HepG2 (cell line): ENCODE data around the gene RAD52. TPM values are rescaled to one million over a fixed set of nuclear protein-coding genes. Genes with fewer than 3 reads are reported as not detected.

Experiments
- ATAC-seq: fragments of 200-7000 bp; cut with Tn5 transposase; 3 replicates; pipeline ENCODE4 v1.9.1; 2020; ENCODE audit warnings: mild to moderate bottlenecking, moderate library complexity
- BruUV-seq: library from RNA; stranded (reverse); fragments of 400-500 nt; replicated peaks from 2 replicates; lab custom pipeline; 2021; lab: Mats Ljungman, UMichigan
- CTCF ChIA-PET: fragments of 300-600 bp; formaldehyde crosslinking; extraction: SDS; loops from one replicate; lab custom pipeline; 2021; ENCODE audit warnings: low total read pairs, inconsistent platforms, low intra/inter-chr PET ratio; lab: Yijun Ruan, JAX
- POLR2A ChIA-PET: fragments of 350-600 bp; sonication (Branson Sonifier 250); formaldehyde crosslinking; loops from one replicate; lab custom pipeline; 2020; ENCODE audit warnings: antibody characterized with exemption, inconsistent platforms; lab: Yijun Ruan, JAX
- DNase-seq: peaks from one replicate; pipeline ENCODE4 v3.0.0-alpha.2; 2015; ENCODE audit warnings: low spot score
- FAIRE-seq: peaks from 3 replicates; lab custom pipeline; 2011; peaks lifted over from hg19 to GRCh38; lab: Jason Lieb, UNC
- H2AFZ ChIP-seq: one replicate; pipeline ENCODE4 v1.6.1; 2011; ENCODE audit warnings: low read length, inconsistent platforms
- H3K27ac ChIP-seq: fragments of 300-600 bp; 3 replicates; pipeline ENCODE4 v1.8.0; 2011; ENCODE audit warnings: mixed run types, mild to moderate bottlenecking, mixed read lengths, low read length, inconsistent platforms; ENCODE audit not compliant: insufficient read depth; ENCODE audit errors: extremely low read length
- H3K27me3 ChIP-seq, 2 experiments: fragments of 200-600 bp in 1 of 2; 2 replicates in 1 of 2; 3 replicates in 1 of 2; pipeline versions ENCODE4 v1.6.0 to v1.8.0; 2011; ENCODE audit warnings: low read length in 2 of 2, mild to moderate bottlenecking in 2 of 2, moderate library complexity in 2 of 2, inconsistent platforms in 1 of 2; ENCODE audit not compliant: insufficient read depth in 2 of 2, control insufficient read depth in 1 of 2
- H3K36me3 ChIP-seq, 2 experiments: fragments of 200-600 bp in 1 of 2; replicated peaks in 1 of 2; 2 replicates in 1 of 2; 3 replicates in 1 of 2; pipeline versions ENCODE4 v1.5.1 to v1.8.0; 2011; ENCODE audit warnings: low read length in 2 of 2, inconsistent platforms in 1 of 2; ENCODE audit not compliant: insufficient read depth in 2 of 2, control insufficient read depth in 1 of 2
- H3K4me1 ChIP-seq: 2 replicates; pipeline ENCODE4 v1.5.1; 2012; ENCODE audit warnings: low read length, inconsistent platforms; ENCODE audit not compliant: insufficient read depth
- H3K4me2 ChIP-seq: 2 replicates; pipeline ENCODE4 v1.6.0; 2011; ENCODE audit warnings: low read depth, low read length, inconsistent platforms
- H3K4me3 ChIP-seq, 3 experiments: fragments of 200-600 bp in 1 of 3; sonication (generic), shearing (Covaris generic) in 1 of 3; replicated peaks in 1 of 3; 2 replicates each; pipeline ENCODE4 v1.5.1; 2011 to 2016; ENCODE audit warnings: low read length in 3 of 3, inconsistent platforms in 2 of 3, low read depth in 2 of 3, mild to moderate bottlenecking in 2 of 3, control low read depth in 1 of 3, mixed read lengths in 1 of 3; ENCODE audit not compliant: insufficient read depth in 1 of 3
- H3K79me2 ChIP-seq: one replicate; pipeline ENCODE4 v1.6.1; 2011; ENCODE audit warnings: low read length, inconsistent platforms; ENCODE audit not compliant: insufficient read depth
- H3K9ac ChIP-seq: 2 replicates; pipeline ENCODE4 v1.6.0; 2011; ENCODE audit warnings: mild to moderate bottlenecking, low read depth, low read length, inconsistent platforms; ENCODE audit not compliant: insufficient read depth
- H3K9me3 ChIP-seq: 2 replicates; pipeline ENCODE4 v1.5.1; 2012; ENCODE audit warnings: mild to moderate bottlenecking, low read length
- H4K20me1 ChIP-seq: 2 replicates; pipeline ENCODE4 v1.6.0; 2011; ENCODE audit warnings: inconsistent platforms, mild to moderate bottlenecking, low read length, moderate library complexity; ENCODE audit not compliant: insufficient read depth
- MAFF ChIP-seq: IDR thresholded peaks from 2 replicates; pipeline ENCODE4 v1.6.1; 2011; ENCODE audit warnings: low read depth, low read length, improper control_type of control experiment
- MAFK ChIP-seq, 2 experiments: IDR thresholded peaks in 1 of 2; conservative IDR thresholded peaks in 1 of 2; 2 replicates each; pipeline ENCODE4 v1.6.1; 2011; ENCODE audit warnings: improper control_type of control experiment in 2 of 2, low read length in 2 of 2
- MTERF4 ChIP-seq: sonication (generic); formaldehyde crosslinking; IDR thresholded peaks from 2 replicates; pipeline ENCODE4 v1.8.0; 2023; ENCODE audit warnings: mild to moderate bottlenecking, missing genetic modification reagents
- STAT6 ChIP-seq: sonication (generic); formaldehyde crosslinking; IDR thresholded peaks from 2 replicates; pipeline ENCODE4 v1.4.0; 2020; ENCODE audit warnings: missing genetic modification reagents, mild to moderate bottlenecking, borderline replicate concordance
- WGBS: methylation state at CpG from one replicate; pipeline ENCODE4 v1.1.6; 2017; ENCODE audit warnings: low lambda C conversion rate; 5-methylcytosine and 5-hydroxymethylcytosine counted together
- in situ Hi-C: cut with HindIII; loops from 2 replicates; pipeline ENCODE4 v1.10.0; 2017; ENCODE audit warnings: low pct_unique_long_range_greater_than_20kb; ENCODE audit not compliant: extremely low pct_ligation_motif_present
- intact Hi-C: fragments of 100-400 bp; cut with micrococcal nuclease; formaldehyde crosslinking; loops from one replicate; pipeline ENCODE4 v1.10.0; 2022; ENCODE audit not compliant: unreplicated experiment
- polyA plus RNA-seq, 8 experiments: library from polyadenylated mRNA; depleted of rRNA in 3 of 8; stranded (reverse) in 7 of 8; unstranded in 1 of 8; fragments of >200 nt; fragmentation: Illumina TruSeq in 4 of 8; extraction: Trizol in 4 of 8; gene quantifications; 2 replicates each; pipeline versions ENCODE4 v1.2.1 to v1.2.3, GENCODE V29; 2011 to 2016; ENCODE audit warnings: low read depth in 4 of 8, missing spikeins in 1 of 8, mixed read lengths in 1 of 8; ENCODE audit not compliant: insufficient read depth in 1 of 8
- total RNA-seq, 5 experiments: library from RNA; depleted of rRNA; stranded (reverse); fragments of >200 nt; fragmentation: Illumina TruSeq; extraction: Trizol; gene quantifications; 2 replicates each; pipeline ENCODE4 v1.2.3, GENCODE V29; 2016; ENCODE audit warnings: low read depth in 1 of 5

The RAD52 gene
- total and polyA plus RNA-seq, 2 of the 13 experiments (the other 11 are each of a cell fraction or from before 2014, with no cell fraction given): 14.3 to 19.9 TPM

- no peak for TF ChIP-seq STAT6 (CRISPR knock-in tag)
These were observed 55.3 kb downstream of the RAD52 start (continued) for GRCh38 chr12:894226-894625.

GRCh38 chr12:886206-886605 lies 63.3 kb downstream of the RAD52 start:
- POLR2A ChIA-PET: no interaction called here
- no peak for ATAC-seq
- Histone ChIP-seq H3K9ac (no peak overlapping the region), H3K4me2 (no peak overlapping the region), H3K9me3 (no peaks in the 10 kb centered on the region), H3K27me3 (no peaks in the 10 kb centered on the region), H3K27ac (no peak overlapping the region), H4K20me1 (no peaks in the 10 kb centered on the region), H3K4me3 (no peak overlapping the region), H3K36me3 (peaks cover 32 to 86% of the 10 kb centered on the region in 2 experiments), H3K79me2 (no peaks in the 10 kb centered on the region), H2AFZ (no peak overlapping the region), H3K4me1 (no peaks in the 10 kb centered on the region)
- intact Hi-C loops (no loop called here), in situ Hi-C loops (loop anchor here (10.0 kb wide), 1 partner anchor 321 kb away; no protein-coding TSS in a partner anchor)
- peak; percentile 4 for FAIRE-seq
- WGBS: 95% methylated on average over 2 of the region's 2 CpGs
- CTCF ChIA-PET: no interaction called here
- TF ChIP-seq MTERF4: no peak
- peak; percentile 78 to 91 for TF ChIP-seq MAFK (conservative IDR thresholded peaks at IDR 0.05 in 1 of 2, IDR thresholded peaks at IDR 0.05 in 1 of 2; ENCODE audit: low read length in 2 of 2)
- TF ChIP-seq MAFF: peak; percentile 90
- no TSS peak for BruUV-seq
- DNase-seq: no peak
